HG03575 (cell line): ENCODE results near the gene HOXB6.

ENCODE experiments used
- ATAC-seq: cut with Tn5 transposase; IDR thresholded peaks from one replicate; pipeline ENCODE4 v1.9.1; 2021; ENCODE audit not compliant: unreplicated experiment, insufficient number of reproducible peaks, low FRiP score; ENCODE audit errors: extremely low read depth

HOXB6 gene

DNA sequence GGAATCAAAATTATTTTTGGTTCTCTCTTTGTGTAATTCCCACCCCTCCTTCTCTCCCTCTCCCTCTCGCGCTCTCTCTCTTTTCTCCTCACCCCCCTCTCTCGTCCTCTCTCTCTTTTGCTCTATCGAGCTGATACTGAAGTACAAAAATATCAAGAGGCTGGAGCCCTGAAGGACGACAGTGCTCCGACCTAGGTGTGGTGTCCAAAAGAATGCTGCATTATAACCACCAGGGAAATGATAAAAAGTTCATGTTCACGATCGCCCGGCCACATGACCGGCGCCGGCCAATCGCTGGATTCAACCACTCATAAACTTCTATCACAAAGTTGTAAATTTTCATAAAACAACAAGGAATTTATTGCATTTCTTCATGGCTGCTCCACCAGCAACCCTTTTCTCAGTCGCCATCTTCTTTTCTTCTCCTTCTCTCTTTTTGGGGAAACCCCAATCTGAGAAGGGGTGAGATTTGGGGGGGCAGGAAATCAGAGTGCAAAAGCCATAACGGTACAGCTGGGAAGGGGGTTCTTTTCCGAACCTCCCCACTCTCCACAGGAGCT, at the start of gene HOXB6:
Gene HOXB6 (minus strand): TSS at position 217 of the 560 bp plus-strand sequence. CDS start 6,836 bp downstream, outside the sequence.
- no peak for ATAC-seq

- no peak for ATAC-seq
These were observed 45.0 kb upstream of the HOXB6 start for GRCh38 chr17:48649741-48650140.

- ATAC-seq, result no peak
These were observed 43.1 kb upstream of the HOXB6 start for GRCh38 chr17:48647963-48648245.

DNA sequence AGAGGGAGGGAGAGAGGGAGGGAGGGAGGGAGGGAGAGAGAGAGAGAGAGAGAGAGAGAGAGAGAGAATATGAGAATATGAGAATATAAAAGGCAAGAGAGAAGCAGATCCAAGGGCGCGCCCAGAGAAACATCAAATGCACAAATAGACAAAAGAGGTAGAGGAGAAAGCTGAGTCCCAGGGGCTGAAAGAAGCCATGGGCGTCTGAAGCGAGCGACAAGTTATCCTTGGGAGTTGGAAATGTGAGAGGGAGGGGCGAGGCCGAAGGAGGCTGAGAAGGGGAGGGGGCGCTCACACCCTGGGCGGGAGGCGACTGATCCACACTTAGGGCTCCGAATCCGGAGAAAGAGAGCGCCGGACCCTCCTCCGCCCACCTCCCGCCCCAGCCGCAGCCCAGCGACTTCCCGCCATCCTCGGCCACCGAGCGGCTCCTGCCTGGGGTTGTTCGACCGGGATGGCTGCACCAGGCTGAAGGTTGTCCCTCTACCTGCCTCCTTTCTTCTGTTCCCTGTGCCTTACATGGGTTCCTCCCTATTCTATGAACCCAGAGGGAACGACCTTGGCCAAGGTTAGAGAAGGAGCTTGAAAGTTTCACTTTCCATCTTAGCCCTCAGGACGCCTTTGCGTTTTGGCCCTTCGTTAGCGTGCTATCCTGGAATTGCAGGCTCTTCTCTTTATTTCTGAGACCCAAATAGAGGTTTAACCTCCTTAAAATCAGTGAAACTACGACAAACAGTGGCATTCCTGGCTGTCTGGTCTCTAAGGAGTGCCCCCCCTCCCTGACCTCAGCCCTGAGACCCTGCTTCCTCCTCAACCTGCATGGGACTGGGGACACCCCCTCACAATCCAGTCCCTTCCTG, 42.5 kb upstream of the HOXB6 start:
- ATAC-seq, result no peak

DNA sequence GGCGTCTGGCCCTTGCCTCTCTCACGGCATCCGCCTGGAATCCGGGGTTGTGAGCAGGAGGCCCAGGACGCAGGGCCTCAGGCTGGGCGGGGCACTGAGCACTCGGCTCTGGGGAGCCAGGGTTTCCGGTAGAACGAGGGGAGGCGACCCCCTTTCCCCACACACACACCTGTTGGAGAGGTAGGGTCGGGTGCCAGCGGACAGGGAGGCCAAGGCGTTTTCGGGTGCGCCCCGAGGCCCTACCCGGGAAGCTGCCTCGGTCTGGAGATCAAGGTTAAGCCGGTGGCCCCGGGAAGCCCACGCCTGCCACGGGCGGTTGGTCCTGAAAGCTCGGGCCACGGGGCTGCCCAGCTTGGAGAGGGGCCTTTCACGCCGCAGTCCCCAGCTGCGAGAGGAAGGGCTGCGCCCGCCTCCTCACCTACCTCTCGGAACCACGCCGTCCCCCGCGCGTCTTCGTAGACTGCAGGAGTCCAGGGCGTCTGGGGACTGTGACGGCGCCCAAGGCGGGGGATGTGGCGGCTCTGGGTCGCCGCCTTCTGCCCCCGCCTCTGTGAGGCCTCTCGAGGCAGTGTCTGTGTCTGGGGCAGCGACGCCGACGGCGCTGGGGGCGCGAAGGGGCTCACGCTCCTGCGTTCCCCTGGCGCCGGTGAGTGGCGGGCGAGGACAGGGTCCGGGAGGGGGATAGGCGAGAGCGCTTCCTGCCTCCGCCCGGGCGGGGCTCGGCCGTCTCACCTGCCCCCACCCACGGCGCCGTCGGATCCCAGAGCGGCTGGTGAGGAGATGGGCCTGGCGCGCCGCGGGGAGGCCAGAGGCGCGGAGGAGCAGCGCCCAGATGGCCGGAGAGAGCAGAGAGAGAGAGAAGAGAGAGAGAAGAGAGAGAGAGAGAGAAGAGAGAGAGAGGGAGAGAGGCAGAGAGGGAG, 41.7 kb upstream of the HOXB6 start:
- no peak for ATAC-seq

DNA sequence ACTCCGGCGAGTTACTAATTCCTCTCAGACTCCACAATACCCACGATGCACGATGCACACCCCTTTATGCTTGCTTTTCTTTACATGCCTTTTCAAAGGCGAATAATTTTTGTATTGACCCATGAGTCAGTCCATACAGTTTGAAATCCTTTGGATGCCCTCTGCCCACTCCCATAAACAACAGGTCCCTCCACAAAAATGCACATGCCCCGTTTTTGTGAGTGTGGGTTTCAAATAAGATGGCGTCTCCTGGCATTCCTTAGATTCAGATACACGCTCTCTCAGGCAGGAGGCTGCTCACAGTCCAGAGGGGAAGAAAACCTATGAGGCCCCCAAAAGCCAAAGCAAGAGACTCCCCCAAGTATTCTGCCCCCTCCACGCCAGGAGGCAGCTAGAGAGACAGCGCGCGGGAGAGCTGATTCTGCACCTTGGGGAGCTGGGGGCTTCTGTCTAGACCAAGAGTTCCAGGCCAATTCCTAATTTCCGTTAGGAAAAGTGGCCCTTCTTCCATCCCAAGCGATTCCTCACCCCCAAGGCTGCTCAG, 40.9 kb upstream of the HOXB6 start:
- ATAC-seq, result no peak

DNA sequence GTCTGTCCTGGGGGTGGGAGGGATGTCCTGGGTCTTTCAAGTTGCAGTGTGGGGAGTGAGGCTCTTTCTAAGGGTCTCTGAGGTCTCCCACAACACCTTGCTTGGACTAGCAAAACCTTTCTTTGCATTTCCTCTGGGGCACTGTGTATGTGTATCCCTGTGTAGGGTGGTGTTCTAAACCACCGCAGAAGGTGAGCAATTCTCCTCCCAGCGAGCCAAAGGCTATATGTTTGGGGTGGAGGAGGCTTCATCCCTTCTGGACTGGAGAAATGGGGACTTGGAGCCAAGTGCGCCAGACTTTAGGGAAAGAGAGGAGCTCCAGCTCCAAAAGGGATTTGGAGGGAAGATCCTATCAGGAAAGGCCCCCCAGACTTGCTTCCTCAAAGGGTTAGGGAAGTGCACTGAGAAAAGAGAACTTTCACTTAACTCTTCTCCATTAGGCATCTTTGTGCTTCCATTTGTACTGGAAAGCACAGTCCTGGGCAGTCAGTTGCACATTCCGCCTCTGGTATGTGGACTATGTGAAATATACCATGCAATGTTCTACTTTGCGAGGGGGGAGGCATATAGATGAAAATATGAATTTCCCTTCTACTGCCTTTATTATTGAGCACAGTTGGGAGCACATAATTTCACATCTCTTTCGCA, 40.2 kb upstream of the HOXB6 start:
- ATAC-seq, result no peak

DNA sequence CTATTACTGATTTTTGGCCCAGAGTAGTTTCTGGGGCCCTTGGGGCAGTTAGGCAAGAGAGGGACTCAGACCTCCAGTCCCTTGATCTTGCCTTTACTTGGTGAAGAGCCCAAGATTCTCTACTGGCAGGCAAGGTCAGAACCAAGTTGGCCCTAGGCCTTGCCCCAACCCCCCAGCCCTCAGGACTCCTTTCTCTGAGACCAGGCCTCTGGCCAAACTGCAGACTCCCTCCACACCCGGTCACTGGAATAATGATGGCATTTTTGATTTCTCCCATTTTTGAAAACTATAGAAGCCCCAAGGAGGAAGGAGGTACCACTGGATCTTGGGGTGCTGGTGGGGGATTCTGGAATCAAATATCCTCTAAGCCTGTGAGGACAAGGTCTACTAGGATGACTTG, 39.4 kb upstream of the HOXB6 start:
- ATAC-seq, result no peak

GRCh38 chr17:48643697-48644012, 38.9 kb upstream of the HOXB6 start:
- ATAC-seq, result no peak

- no peak for ATAC-seq
These were observed 38.3 kb upstream of the HOXB6 start for GRCh38 chr17:48642843-48643696.

DNA sequence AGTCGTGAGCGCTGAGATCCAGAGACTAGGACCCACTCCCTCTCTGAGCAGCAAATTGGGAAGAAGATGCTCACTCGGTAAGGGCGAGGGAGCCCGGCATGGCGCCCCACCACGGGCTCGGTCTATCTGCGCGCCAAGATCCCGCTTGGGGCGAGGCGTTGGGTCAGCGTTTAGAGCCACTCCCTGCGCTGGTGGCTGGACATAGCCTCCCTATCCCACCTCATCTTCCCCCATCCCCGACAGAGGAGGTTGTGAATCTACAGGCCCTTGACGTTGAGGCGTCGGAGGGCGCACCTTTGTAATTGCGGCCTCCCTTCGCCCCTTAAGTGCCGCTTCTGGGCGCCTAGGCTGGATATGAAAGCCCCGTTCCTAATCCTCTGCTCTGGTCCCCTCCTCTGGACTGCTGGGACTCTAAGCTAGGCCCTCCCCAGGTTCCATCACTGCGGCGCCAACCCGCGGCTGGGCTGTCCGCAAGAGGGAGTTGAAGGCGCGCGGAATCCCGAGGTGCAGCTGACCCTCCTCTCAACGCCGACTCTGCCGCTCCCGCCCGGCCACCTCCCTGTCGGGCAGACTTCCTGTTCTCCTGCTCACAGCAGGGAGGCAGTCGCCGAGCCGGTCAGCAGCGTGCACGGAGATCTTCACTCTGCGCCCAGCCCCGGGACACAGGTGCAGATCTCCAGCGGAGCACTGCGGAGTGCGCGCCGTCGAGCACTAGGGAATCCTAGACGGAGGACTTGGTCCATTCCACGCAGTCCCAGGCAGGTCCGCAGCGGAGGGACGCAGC, 37.5 kb upstream of the HOXB6 start:
- ATAC-seq, result no peak

DNA sequence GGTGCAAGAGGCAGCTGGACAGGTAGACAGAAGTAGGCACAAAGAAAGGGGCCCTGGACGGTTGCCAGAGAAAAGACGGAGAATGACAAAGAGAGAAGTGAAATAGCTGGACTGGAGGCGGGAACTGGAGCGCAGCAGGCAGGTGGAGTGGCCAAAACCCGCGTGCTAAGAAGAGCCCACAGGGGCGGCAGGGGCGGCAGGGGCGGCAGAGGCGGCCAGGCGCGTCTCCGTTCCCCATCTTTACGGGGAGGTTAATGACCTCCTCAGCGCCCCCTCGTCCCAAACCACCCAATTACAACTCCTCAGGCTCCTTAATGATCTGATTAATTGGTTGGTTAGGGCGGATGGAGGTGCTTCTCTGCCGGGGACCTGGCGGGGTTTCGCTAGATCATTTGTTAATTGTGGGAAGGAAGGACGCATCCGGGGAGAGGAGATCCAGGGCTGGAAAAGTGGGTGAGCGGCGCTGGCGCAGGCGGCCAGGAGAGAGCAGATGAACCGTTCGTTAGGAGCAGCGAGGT, 36.8 kb upstream of the HOXB6 start:
- ATAC-seq, result no peak

DNA sequence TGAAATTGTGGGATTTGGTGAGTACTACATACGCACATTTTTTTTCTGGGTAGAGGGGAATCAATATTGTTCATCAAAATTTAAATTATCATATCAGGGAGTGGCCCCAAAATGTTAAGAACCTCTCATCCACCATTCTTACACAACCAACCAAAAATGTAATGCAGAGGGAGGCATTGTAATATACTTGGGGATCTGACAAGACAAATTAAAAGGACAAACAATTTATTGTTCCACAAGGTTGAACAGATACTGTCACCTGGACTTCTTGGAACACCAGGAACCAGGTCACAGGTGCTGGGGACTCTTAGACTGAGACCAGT, 36.0 kb upstream of the HOXB6 start:
- no peak for ATAC-seq

DNA sequence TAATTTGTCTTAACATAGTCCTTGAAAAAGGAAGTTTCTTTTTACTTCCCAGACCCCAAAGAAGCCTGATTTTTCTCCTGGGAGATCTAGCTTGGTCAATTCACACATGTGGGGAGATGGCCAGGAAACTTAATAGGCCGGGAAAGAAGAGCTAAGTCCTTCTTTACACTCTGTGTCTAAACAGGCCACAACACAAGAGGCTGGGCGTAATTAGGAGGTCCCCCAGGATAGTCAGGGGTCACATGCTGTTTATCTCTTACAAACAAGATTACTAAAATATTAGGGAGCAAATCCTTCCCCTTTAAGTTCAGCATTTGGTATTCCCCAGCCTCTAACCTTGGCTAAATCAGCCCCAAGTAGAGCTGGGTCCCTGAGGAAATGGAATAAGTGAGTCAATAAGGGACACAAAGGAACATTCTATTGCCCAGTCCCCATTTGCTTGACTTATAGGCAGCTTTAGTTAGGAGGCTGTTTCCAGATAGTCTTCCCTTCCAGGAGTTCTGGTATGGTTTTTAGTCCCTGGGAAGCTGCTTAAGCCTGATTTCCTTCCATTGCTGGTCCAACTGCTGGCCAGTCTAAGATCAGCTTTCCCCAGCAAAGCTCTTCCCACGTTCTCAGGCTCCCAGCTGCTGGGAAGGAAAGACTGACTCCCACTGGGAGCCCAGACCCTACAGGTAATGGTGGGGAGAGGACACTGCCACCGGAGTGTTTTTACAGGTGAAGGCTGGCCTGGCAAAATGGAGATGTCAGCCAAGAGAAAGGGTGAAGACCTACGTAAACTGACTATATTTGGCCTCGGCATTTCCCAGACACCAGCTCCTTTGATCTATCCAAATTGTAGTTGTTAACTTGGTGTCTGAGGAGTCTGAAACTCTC, 35.4 kb upstream of the HOXB6 start:
- ATAC-seq, result no peak

DNA sequence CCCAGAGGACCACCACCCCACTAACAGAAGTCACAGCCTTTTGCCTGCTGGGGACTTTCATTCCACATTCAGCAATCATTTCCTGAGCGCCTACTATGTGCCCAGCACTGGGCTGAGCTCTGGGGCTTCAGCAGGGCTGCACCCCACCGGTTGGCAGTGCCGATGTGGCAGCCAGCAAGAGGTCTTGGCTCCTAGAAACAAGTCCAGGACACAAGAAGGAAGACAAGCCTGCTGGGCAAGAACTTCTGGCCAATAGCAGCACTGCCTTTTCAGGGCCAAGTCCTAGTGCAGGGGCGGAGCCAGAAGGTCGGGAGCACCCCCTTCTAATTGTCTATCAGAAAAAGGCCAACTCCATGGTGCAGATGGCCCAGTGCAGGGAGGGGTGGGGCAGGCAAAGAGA, 34.4 kb upstream of the HOXB6 start:
- no peak for ATAC-seq

DNA sequence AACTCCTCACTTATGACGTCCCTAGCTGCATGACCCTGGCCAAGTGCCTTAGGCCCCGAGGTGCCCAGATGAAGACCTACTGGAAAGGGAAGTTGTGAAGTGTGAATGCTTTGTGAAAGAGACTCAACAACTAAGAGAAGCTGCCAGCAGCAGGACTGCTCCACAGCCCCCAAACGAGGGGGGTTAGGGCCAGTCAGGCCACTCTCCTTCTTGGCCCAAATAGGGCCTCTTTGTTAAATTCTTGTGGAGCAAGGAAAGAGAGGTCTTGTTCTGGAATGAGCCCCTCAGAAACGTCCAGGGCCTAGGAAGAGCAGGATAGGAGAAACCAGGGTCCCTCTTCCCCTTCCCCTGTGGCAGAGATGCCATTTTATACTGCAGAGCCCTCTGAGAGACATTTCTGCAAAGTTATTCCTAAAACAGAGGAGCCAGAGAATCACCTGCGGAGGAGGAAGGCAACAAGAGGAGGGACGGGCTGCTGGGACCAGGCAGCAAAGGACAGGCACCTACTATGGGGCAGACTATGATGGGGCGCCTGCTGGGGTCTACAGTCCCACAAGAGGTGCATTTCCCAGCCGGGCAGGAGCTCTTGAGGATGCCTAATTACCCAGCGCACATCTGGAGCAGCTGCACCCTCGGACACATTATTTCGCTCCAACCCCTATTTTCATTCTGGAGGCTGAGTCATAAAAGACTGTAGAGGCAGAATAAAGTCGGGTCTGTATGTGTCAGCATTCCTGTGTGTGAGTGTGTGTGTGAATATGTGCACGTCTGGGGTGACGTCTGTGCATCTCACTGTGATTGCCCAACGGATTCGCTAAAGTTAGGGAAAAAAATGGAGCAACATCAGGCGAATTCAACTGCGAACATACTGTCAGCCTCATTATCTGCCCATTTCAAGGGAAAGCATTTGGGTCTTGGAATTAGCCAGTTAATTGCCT, 32.8 kb upstream of the HOXB6 start:
- no peak for ATAC-seq
